GM21528 (cell line): ENCODE measurements around the gene TCEA2.
"Not testable (repeated sequence)": the region's sequence is repeated elsewhere in the genome, so short reads cannot be mapped to it uniquely, and the experiment has no call there.

Source experiments
- ATAC-seq: cut with Tn5 transposase; IDR thresholded peaks from one replicate; pipeline ENCODE4 v1.9.1; 2021; ENCODE audit warnings: mild to moderate bottlenecking, moderate library complexity; ENCODE audit not compliant: unreplicated experiment, low FRiP score

Gene TCEA2

GRCh38 chr20:64076061-64076997 is 13.3 kb downstream of the TCEA2 start:
- no peak for ATAC-seq

- no peak for ATAC-seq
Observed at GRCh38 chr20:64077094-64077493, 14.1 kb downstream of the TCEA2 start.

GRCh38 chr20:64077541-64077875 is 14.5 kb downstream of the TCEA2 start:
- ATAC-seq: no peak

GRCh38 chr20:64077876-64078551 is 15.0 kb downstream of the TCEA2 start:
- ATAC-seq: no peak

- no peak for ATAC-seq
Observed at GRCh38 chr20:64078934-64079272, 15.9 kb downstream of the TCEA2 start.

- ATAC-seq: peak; percentile 40
Observed at GRCh38 chr20:64079273-64080012, 16.4 kb downstream of the TCEA2 start, which contains the start of gene RGS19. TSS of gene RGS19 (minus strand) at chr20:64079518. CDS start at chr20:64076886, 2,632 bp downstream.

GRCh38 chr20:64080013-64080812 is 17.2 kb downstream of the TCEA2 start, which contains the start of gene OPRL1:
TSS of gene OPRL1 (plus strand) at chr20:64080082. CDS start at chr20:64092721, 12,639 bp downstream.
- ATAC-seq: no peak

- ATAC-seq: no peak
Observed at GRCh38 chr20:64080813-64081623, 18.0 kb downstream of the TCEA2 start.

GRCh38 chr20:64081624-64081964 is 18.6 kb downstream of the TCEA2 start:
- no peak for ATAC-seq

- no peak for ATAC-seq
Observed at GRCh38 chr20:64082126-64082731, 19.2 kb downstream of the TCEA2 start.

GRCh38 chr20:64082820-64083377 is 19.9 kb downstream of the TCEA2 start:
- ATAC-seq: no peak

GRCh38 chr20:64083378-64083803 is 20.4 kb downstream of the TCEA2 start:
- no peak for ATAC-seq

- ATAC-seq: no peak
Observed at GRCh38 chr20:64083804-64084684, 21.0 kb downstream of the TCEA2 start, which contains the start of gene LKAAEAR1. TSS of gene LKAAEAR1 (minus strand) at chr20:64084398. CDS start at chr20:64084219, 179 bp downstream.

GRCh38 chr20:64084685-64085152 is 21.7 kb downstream of the TCEA2 start:
- no peak for ATAC-seq

- no peak for ATAC-seq
Observed at GRCh38 chr20:64086801-64087200, 23.8 kb downstream of the TCEA2 start.

GRCh38 chr20:64087226-64087825 is 24.3 kb downstream of the TCEA2 start:
- ATAC-seq: not testable (repeated sequence)

- ATAC-seq: not testable (repeated sequence)
Observed at GRCh38 chr20:64088586-64088985, 25.6 kb downstream of the TCEA2 start.
